ENCODE results near the gene CALR3.
"Not testable (repeated sequence)": the region's sequence is repeated elsewhere in the genome, so short reads cannot be mapped to it uniquely, and the experiment has no call there.

Gene CALR3

DNA sequence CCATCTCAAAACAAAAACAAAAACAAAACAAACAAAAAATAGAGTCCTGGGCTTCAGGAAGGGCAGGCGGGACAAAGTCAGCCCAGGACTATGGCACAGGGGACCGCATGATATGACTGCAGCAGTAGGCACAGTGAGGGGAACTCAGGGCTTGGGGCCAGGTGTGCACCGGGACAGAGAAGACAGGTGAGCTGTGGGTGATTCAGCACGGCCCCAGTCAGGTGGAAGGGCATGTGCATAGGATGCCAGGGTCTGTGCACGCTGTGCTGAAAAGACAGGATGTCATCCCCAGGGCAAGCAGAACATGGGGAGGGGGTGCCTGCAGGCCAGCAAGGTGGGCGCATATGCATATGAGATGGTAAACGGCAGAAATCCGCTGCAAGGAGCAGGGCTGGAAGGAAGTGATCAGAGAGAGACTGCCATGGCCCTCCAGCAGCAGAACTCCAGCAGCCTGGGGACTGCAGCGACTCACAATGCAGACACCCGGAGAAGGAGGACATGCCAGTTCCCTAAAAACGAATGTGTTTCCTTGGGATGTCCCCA lies 39.2 kb downstream of the CALR3 start:
- Histone ChIP-seq H3K27me3 (no peaks in the 10 kb centered on the region), H3K9me3 (no peaks in the 10 kb centered on the region), H3K36me3 (no peaks in the 10 kb centered on the region), H3K27ac (peak overlapping the region; percentile 78), H3K4me1 (ENCODE audit: control insufficient read depth in 1 of 2, insufficient read depth in 1 of 2, low read depth in 1 of 2, low read length in 1 of 2) (peaks cover 46 to 63% of the 10 kb centered on the region in 2 experiments), H3K4me3 (ENCODE audit: low read depth in 1 of 2, low read length in 1 of 2) (peak overlapping the region in 1 of 2 experiments; percentile 28)
- TF ChIP-seq, protein P1, sequence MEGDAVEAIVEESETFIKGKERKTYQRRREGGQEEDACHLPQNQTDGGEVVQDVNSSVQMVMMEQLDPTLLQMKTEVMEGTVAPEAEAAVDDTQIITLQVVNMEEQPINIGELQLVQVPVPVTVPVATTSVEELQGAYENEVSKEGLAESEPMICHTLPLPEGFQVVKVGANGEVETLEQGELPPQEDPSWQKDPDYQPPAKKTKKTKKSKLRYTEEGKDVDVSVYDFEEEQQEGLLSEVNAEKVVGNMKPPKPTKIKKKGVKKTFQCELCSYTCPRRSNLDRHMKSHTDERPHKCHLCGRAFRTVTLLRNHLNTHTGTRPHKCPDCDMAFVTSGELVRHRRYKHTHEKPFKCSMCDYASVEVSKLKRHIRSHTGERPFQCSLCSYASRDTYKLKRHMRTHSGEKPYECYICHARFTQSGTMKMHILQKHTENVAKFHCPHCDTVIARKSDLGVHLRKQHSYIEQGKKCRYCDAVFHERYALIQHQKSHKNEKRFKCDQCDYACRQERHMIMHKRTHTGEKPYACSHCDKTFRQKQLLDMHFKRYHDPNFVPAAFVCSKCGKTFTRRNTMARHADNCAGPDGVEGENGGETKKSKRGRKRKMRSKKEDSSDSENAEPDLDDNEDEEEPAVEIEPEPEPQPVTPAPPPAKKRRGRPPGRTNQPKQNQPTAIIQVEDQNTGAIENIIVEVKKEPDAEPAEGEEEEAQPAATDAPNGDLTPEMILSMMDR (IDR thresholded peaks at IDR 0.05), result no peak

- TF ChIP-seq, protein P1 (IDR thresholded peaks at IDR 0.05), result no peak
- no peaks in the 10 kb centered on the region for H3K9me3 ChIP-seq
- peaks cover 49 to 65% of the 10 kb centered on the region in 2 experiments for H3K4me1 ChIP-seq (ENCODE audit: control insufficient read depth in 1 of 2, insufficient read depth in 1 of 2, low read depth in 1 of 2, low read length in 1 of 2)
- no peaks in the 10 kb centered on the region for H3K27me3 ChIP-seq
- no peak overlapping the region for H3K4me3 ChIP-seq (ENCODE audit: low read depth in 1 of 2, low read length in 1 of 2)
- H3K27ac ChIP-seq, result peak overlapping the region; percentile 78
- H3K36me3 ChIP-seq, result no peaks in the 10 kb centered on the region
Measured at GRCh38 chr19:16455489-16455888, 40.5 kb downstream of the CALR3 start.

DNA sequence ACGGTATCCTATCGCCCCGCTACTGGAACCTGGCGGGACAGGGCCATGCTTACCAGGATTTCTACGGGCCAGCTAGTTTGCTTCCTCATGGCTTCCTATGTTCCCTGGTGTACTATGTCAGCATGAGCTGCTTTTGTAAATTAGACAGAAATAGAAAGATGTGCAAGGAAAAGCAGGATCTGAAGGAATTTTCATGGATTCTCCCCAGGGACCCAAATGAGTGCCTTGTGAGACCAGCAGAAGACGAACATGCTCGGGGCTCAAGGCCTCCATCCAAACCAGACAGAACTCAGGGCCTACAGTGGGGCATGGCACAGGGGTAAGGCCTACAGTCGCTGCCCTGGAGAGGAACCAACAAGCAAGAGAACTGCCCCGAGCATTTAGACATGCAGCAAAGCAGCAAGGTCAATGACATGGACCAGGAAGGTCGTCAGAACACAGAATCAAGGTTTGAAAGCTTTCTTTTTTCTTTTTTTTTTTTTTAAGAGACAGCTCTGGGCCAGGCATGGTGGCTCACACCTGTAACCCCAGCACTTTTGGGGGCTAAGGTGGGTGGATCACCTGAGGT lies 41.5 kb downstream of the CALR3 start:
- TF ChIP-seq, protein P1 (IDR thresholded peaks at IDR 0.05), result no peak
- Histone ChIP-seq H3K4me3 (ENCODE audit: low read depth in 1 of 2, low read length in 1 of 2) (no peak overlapping the region), H3K9me3 (no peaks in the 10 kb centered on the region), H3K27ac (peak overlapping the region; percentile 78), H3K36me3 (no peaks in the 10 kb centered on the region), H3K4me1 (ENCODE audit: control insufficient read depth in 1 of 2, insufficient read depth in 1 of 2, low read depth in 1 of 2, low read length in 1 of 2) (peaks cover 51 to 72% of the 10 kb centered on the region in 2 experiments), H3K27me3 (no peaks in the 10 kb centered on the region)

GRCh38 chr19:16452325-16452724 lies 43.6 kb downstream of the CALR3 start:
- H3K36me3 ChIP-seq, result no peaks in the 10 kb centered on the region
- H3K27ac ChIP-seq, result peak overlapping the region; percentile 93
- TF ChIP-seq, protein P1 (IDR thresholded peaks at IDR 0.05), result no peak
- no peaks in the 10 kb centered on the region for H3K27me3 ChIP-seq
- no peak overlapping the region for H3K4me3 ChIP-seq (ENCODE audit: low read depth in 1 of 2, low read length in 1 of 2)
- peaks cover 51 to 72% of the 10 kb centered on the region in 2 experiments for H3K4me1 ChIP-seq (ENCODE audit: control insufficient read depth in 1 of 2, insufficient read depth in 1 of 2, low read depth in 1 of 2, low read length in 1 of 2)
- no peaks in the 10 kb centered on the region for H3K9me3 ChIP-seq

DNA sequence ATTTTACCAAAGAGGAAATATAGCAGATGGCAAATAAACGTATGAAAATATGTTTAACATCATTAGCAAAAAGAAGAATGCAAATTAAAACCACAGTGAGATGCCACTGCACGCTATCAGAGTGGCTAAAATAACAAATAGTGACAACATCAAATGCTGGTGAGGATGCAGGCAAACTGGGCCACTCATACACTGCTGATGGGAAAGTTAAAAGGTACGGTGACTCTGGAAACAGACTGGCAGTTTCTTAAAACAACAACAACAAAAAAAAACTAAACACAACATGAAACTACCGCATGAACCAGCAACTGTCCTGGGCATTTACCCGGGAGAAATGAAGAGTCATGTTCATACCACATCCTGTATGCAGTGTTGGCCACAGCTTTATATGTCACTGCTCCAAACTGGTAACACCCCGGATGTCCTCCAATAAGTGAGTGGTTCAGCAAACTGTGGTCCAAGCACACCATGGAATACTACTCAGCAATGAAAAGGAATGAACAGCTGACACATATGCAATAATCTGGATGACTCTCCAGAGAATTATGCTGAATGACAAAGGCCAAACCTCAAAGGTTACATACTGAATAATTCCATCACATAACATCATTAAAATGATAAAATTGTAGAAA lies 46.5 kb downstream of the CALR3 start:
- no peaks in the 10 kb centered on the region for H3K27me3 ChIP-seq
- no peaks in the 10 kb centered on the region for H3K36me3 ChIP-seq
- peaks cover 72 to 84% of the 10 kb centered on the region in 2 experiments for H3K4me1 ChIP-seq (ENCODE audit: control insufficient read depth in 1 of 2, insufficient read depth in 1 of 2, low read depth in 1 of 2, low read length in 1 of 2)
- H3K4me3 ChIP-seq (ENCODE audit: low read depth in 1 of 2, low read length in 1 of 2), result peak overlapping the region; percentile 45 to 49
- H3K9me3 ChIP-seq, result no peaks in the 10 kb centered on the region
- H3K27ac ChIP-seq, result peak overlapping the region; percentile 93
- TF ChIP-seq, protein P1 (IDR thresholded peaks at IDR 0.05), result no peak

- Histone ChIP-seq H3K4me3 (ENCODE audit: low read depth in 1 of 2, low read length in 1 of 2) (peak overlapping the region; percentile 45 to 49), H3K27ac (peak overlapping the region; percentile 93), H3K4me1 (ENCODE audit: control insufficient read depth in 1 of 2, insufficient read depth in 1 of 2, low read depth in 1 of 2, low read length in 1 of 2) (peaks cover 76 to 84% of the 10 kb centered on the region in 2 experiments)
- H3K9me3 ChIP-seq, H3K36me3 ChIP-seq, H3K27me3 ChIP-seq: not testable (repeated sequence)
Measured at GRCh38 chr19:16448872-16449271, 47.1 kb downstream of the CALR3 start.
